Nephron progenitor cell (in vitro differentiated cells): ENCODE results near the gene NDUFS4.

ENCODE experiments used
- DNase-seq: peaks from one replicate; pipeline ENCODE4 v3.0.0; 2021
- H3K27ac Mint-ChIP-seq: 2 replicates; pipeline ENCODE4 v1.8.0; 2021; ENCODE audit warnings: mild to moderate bottlenecking, moderate library complexity, mixed read lengths
- H3K27me3 Mint-ChIP-seq: 2 replicates; pipeline ENCODE4 v1.8.0; 2021; ENCODE audit warnings: mild to moderate bottlenecking, low read depth, mixed read lengths; ENCODE audit not compliant: poor library complexity
- H3K36me3 Mint-ChIP-seq: 2 replicates; pipeline ENCODE4 v1.8.0; 2021; ENCODE audit warnings: low read depth, mixed read lengths
- H3K4me1 Mint-ChIP-seq: 2 replicates; pipeline ENCODE4 v1.8.0; 2021; ENCODE audit warnings: mixed read lengths
- H3K4me3 Mint-ChIP-seq: 2 replicates; pipeline ENCODE4 v1.8.0; 2021; ENCODE audit warnings: mild to moderate bottlenecking, moderate library complexity, mixed read lengths
- H3K9me3 Mint-ChIP-seq: 2 replicates; pipeline ENCODE4 v1.8.0; 2021; ENCODE audit warnings: mild to moderate bottlenecking, moderate library complexity, mixed read lengths
- CTCF ChIP-seq: fragments of 200-600 bp; sonication (generic); IDR thresholded peaks from 2 replicates; pipeline ENCODE4 v1.5.0; 2021; ENCODE audit warnings: antibody characterized with exemption

The NDUFS4 gene

GRCh38 chr5:53571403-53571802, 11.0 kb downstream of the NDUFS4 start:
- Mint-ChIP-seq H3K4me3 (no peak overlapping the region), H3K4me1 (peaks cover 12% of the 10 kb centered on the region), H3K27ac (no peak overlapping the region), H3K27me3 (no peaks in the 10 kb centered on the region), H3K9me3 (peaks cover 26% of the 10 kb centered on the region), H3K36me3 (peaks cover 71% of the 10 kb centered on the region)
- TF ChIP-seq CTCF = no peak
- DNase-seq = no peak

GRCh38 chr5:53575101-53575500, 14.7 kb downstream of the NDUFS4 start:
- H3K9me3 Mint-ChIP-seq = peaks cover 24% of the 10 kb centered on the region
- no peak overlapping the region for H3K4me3 Mint-ChIP-seq
- peaks cover 7% of the 10 kb centered on the region for H3K4me1 Mint-ChIP-seq
- no peak for TF ChIP-seq CTCF
- H3K27me3 Mint-ChIP-seq = no peaks in the 10 kb centered on the region
- DNase-seq = no peak
- H3K27ac Mint-ChIP-seq = no peak overlapping the region
- H3K36me3 Mint-ChIP-seq = peaks cover 70% of the 10 kb centered on the region

GRCh38 chr5:53575831-53576230, 15.4 kb downstream of the NDUFS4 start:
- Mint-ChIP-seq H3K4me3 (no peak overlapping the region), H3K4me1 (peaks cover 7% of the 10 kb centered on the region), H3K27me3 (no peaks in the 10 kb centered on the region), H3K27ac (no peak overlapping the region), H3K36me3 (peaks cover 66% of the 10 kb centered on the region), H3K9me3 (peaks cover 20% of the 10 kb centered on the region)
- no peak for DNase-seq
- TF ChIP-seq CTCF = no peak

- peaks cover 14% of the 10 kb centered on the region for H3K9me3 Mint-ChIP-seq
- no peak for DNase-seq
- no peak overlapping the region for H3K4me3 Mint-ChIP-seq
- H3K27ac Mint-ChIP-seq = no peak overlapping the region
- H3K27me3 Mint-ChIP-seq = no peaks in the 10 kb centered on the region
- TF ChIP-seq CTCF = no peak
- H3K4me1 Mint-ChIP-seq = peaks cover 7% of the 10 kb centered on the region
- H3K36me3 Mint-ChIP-seq = peaks cover 65% of the 10 kb centered on the region
Measured at GRCh38 chr5:53576674-53577073, 16.2 kb downstream of the NDUFS4 start.

- Mint-ChIP-seq H3K9me3 (peaks cover 14% of the 10 kb centered on the region), H3K27me3 (no peaks in the 10 kb centered on the region), H3K4me1 (peaks cover 7% of the 10 kb centered on the region), H3K27ac (no peak overlapping the region), H3K36me3 (peaks cover 57% of the 10 kb centered on the region), H3K4me3 (no peak overlapping the region)
- DNase-seq = no peak
- no peak for TF ChIP-seq CTCF
Measured at GRCh38 chr5:53578854-53579253, 18.4 kb downstream of the NDUFS4 start.

- Mint-ChIP-seq H3K27me3 (no peaks in the 10 kb centered on the region), H3K9me3 (peaks cover 23% of the 10 kb centered on the region), H3K27ac (no peak overlapping the region), H3K4me1 (peaks cover 3% of the 10 kb centered on the region), H3K36me3 (peaks cover 64% of the 10 kb centered on the region), H3K4me3 (no peak overlapping the region)
- TF ChIP-seq CTCF = no peak
- DNase-seq = no peak
Measured at GRCh38 chr5:53580547-53580946, 20.1 kb downstream of the NDUFS4 start.
